Gastroesophageal sphincter (tissue), 4 donors: ENCODE measurements around the gene GPR68. TPM values are rescaled to one million over a fixed set of nuclear protein-coding genes. Genes with fewer than 3 reads are reported as not detected.

ENCODE experiments used
- ATAC-seq: fragments of 150-250 bp; one replicate; pipeline ENCODE4 v1.9.1; 2016; ENCODE audit warnings: mild to moderate bottlenecking, moderate library complexity
- H3K27ac ChIP-seq, 4 donors: fragments of 200-600 bp; sonication (generic) in 3 of 4; 1 replicate in 3 of 4; 2 replicates in 1 of 4; pipeline ENCODE4 v1.5.1; 2016 to 2019
- H3K27me3 ChIP-seq: fragments of 200-600 bp; sonication (generic); one replicate; pipeline ENCODE4 v1.5.1; 2019
- H3K36me3 ChIP-seq, 2 donors: fragments of 200-600 bp; sonication (generic); one replicate each; pipeline ENCODE4 v1.5.1; 2019; ENCODE audit warnings: control low read depth in 1 of 2
- H3K4me1 ChIP-seq, 3 donors: fragments of 200-600 bp; sonication (generic); 1 replicate in 2 of 3; 2 replicates in 1 of 3; pipeline ENCODE4 v1.5.1; 2016 to 2019; ENCODE audit warnings: control low read depth in 2 of 3
- H3K4me3 ChIP-seq, 2 donors: fragments of 200-600 bp; sonication (generic); one replicate each; pipeline ENCODE4 v1.5.1; 2019; ENCODE audit warnings: mild to moderate bottlenecking in 1 of 2, moderate library complexity in 1 of 2
- H3K9me3 ChIP-seq, 3 donors: fragments of 200-600 bp; sonication (generic); one replicate each; pipeline ENCODE4 v1.5.1; 2017 to 2019; ENCODE audit warnings: control low read depth in 2 of 3
- CTCF ChIP-seq, 4 experiments: fragments of 200-600 bp in 2 of 4; fragments of 450-650 bp in 2 of 4; sonication (generic) in 1 of 4; IDR thresholded peaks; one replicate each; pipeline ENCODE4 v1.5.1; 2017 to 2019; ENCODE audit warnings: antibody characterized with exemption in 4 of 4, mild to moderate bottlenecking in 2 of 4, moderate library complexity in 2 of 4
- EP300 ChIP-seq: sonication (generic); formaldehyde crosslinking; IDR thresholded peaks from one replicate; pipeline ENCODE4 v1.6.1; 2017; ENCODE audit warnings: antibody characterized with exemption, mild to moderate bottlenecking
- POLR2A ChIP-seq, 2 donors: fragments of 450-650 bp; IDR thresholded peaks; one replicate each; pipeline ENCODE4 v1.6.1; 2017; ENCODE audit warnings: antibody characterized with exemption in 2 of 2, mild to moderate bottlenecking in 2 of 2, moderate library complexity in 1 of 2
- POLR2AphosphoS5 ChIP-seq: sonication (generic); formaldehyde crosslinking; IDR thresholded peaks from one replicate; pipeline ENCODE4 v1.6.1; 2017; ENCODE audit warnings: antibody characterized with exemption
- WGBS, 2 donors: methylation state at CpG; one replicate each; pipeline ENCODE4 v1.1.5; 2018; ENCODE audit warnings: low coverage in 1 of 2; 5-methylcytosine and 5-hydroxymethylcytosine counted together
- total RNA-seq, 4 donors: library from RNA; depleted of rRNA; stranded (reverse); fragments of >200 nt; gene quantifications; one replicate each; pipeline ENCODE4 v1.1.0, GENCODE V29; 2016

The GPR68 gene
- total RNA-seq, 4 donors from 2014 or later: 1.8 to 10.3 (median 3.0) TPM

- Histone ChIP-seq H3K4me3 (no peak overlapping the region), H3K27me3 (no peaks in the 10 kb centered on the region), H3K9me3 (peaks cover 0 to 3% (median 0%) of the 10 kb centered on the region in 3 donors), H3K4me1 (no peaks in the 10 kb centered on the region), H3K36me3 (peaks cover 0 to 99% of the 10 kb centered on the region in 2 donors), H3K27ac (no peak overlapping the region)
- 92 to 95% methylated on average over 2 of the region's 2 CpGs for WGBS, 2 donors
- TF ChIP-seq POLR2AphosphoS5 (no peak), POLR2A (IDR thresholded peaks at IDR 0.05) (no peak), EP300 (no peak), CTCF (IDR thresholded peaks at IDR 0.05) (no peak)
- no peak for ATAC-seq
These were observed 33.5 kb downstream of the GPR68 start for GRCh38 chr14:91211017-91211416.

- no peak for TF ChIP-seq EP300
- TF ChIP-seq POLR2A (IDR thresholded peaks at IDR 0.05): no peak
- no peak for TF ChIP-seq CTCF (IDR thresholded peaks at IDR 0.05)
- no peak for TF ChIP-seq POLR2AphosphoS5
- Histone ChIP-seq H3K27me3 (no peaks in the 10 kb centered on the region), H3K9me3 (peaks cover 0 to 3% (median 0%) of the 10 kb centered on the region in 3 donors), H3K4me1 (no peaks in the 10 kb centered on the region), H3K27ac (no peak overlapping the region), H3K36me3 (peaks cover 0 to 99% of the 10 kb centered on the region in 2 donors), H3K4me3 (no peak overlapping the region)
- ATAC-seq: no peak
- WGBS, 2 donors: 72 to 89% methylated on average over 2 to 3 of the region's 3 CpGs
These were observed 37.5 kb downstream of the GPR68 start for GRCh38 chr14:91207008-91207407.

- no peak for ATAC-seq
- peaks cover 0 to 5% (median 0%) of the 10 kb centered on the region in 3 donors for H3K4me1 ChIP-seq
- no peak for TF ChIP-seq POLR2A (IDR thresholded peaks at IDR 0.05)
- no peak for TF ChIP-seq CTCF (IDR thresholded peaks at IDR 0.05)
- no peak for TF ChIP-seq POLR2AphosphoS5
- no peak for TF ChIP-seq EP300
- H3K9me3 ChIP-seq: peaks cover 0 to 3% (median 0%) of the 10 kb centered on the region in 3 donors
- H3K4me3 ChIP-seq: no peak overlapping the region
- H3K36me3 ChIP-seq: peaks cover 0 to 99% of the 10 kb centered on the region in 2 donors
- no peak overlapping the region for H3K27ac ChIP-seq
- H3K27me3 ChIP-seq: no peaks in the 10 kb centered on the region
- 60 to 74% methylated on average over 1 to 5 of the region's 7 CpGs for WGBS, 2 donors
These were observed 39.0 kb downstream of the GPR68 start for GRCh38 chr14:91205459-91205858.

GRCh38 chr14:91204657-91205056 is 39.8 kb downstream of the GPR68 start:
- ATAC-seq: no peak
- whole genome bisulfite sequencing, 2 donors: 100% methylated on average over 3 of the region's 14 CpGs; no CpG with 5 or more reads in 1 of the 2 donors

More at GRCh38 chr14:91204657-91205056, 39.8 kb downstream of the GPR68 start:
- H3K36me3 ChIP-seq: peaks cover 0 to 99% of the 10 kb centered on the region in 2 donors
- H3K27me3 ChIP-seq: no peaks in the 10 kb centered on the region
- peaks cover 0 to 5% (median 0%) of the 10 kb centered on the region in 3 donors for H3K4me1 ChIP-seq
- H3K27ac ChIP-seq: no peak overlapping the region
- TF ChIP-seq POLR2AphosphoS5 (no peak), EP300 (no peak), POLR2A (IDR thresholded peaks at IDR 0.05) (no peak), CTCF (IDR thresholded peaks at IDR 0.05) (no peak)
- H3K4me3 ChIP-seq: no peak overlapping the region
- no peaks in the 10 kb centered on the region for H3K9me3 ChIP-seq
